GM12872 (cell line): Measurements from ENCODE around the gene IL16.

ENCODE experiments used
- CTCF ChIP-seq: IDR thresholded peaks from 3 replicates; pipeline ENCODE4 v1.5.1; 2011; ENCODE audit warnings: low read depth, mild to moderate bottlenecking, low read length, moderate library complexity; ENCODE audit not compliant: insufficient read depth

Gene IL16

GRCh38 chr15:81362790-81363189, 166.1 kb downstream of the IL16 start:
- no peak for TF ChIP-seq CTCF

DNA sequence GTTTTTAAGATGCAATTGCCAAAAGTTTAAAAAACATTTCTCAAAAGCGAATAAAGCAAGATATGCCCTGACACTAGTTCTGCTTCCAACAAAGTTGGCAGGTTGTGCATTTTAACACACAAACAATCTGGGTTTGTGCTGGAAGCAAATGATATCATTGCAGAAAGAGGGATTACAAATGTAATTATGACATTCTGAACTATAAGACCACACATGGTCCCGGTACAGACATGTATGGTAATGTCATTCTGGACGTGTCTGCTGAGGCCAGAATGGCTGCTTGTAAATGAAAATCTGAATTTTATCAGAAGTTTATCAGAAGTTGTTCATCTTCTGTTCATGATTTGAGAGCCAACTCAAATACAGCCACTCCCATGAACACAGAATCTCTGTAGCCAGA, 166.6 kb downstream of the IL16 start:
- TF ChIP-seq CTCF: no peak
